ENCODE results near the gene ATG2A.

Gene ATG2A

GRCh38 chr11:64916775-64917662 is at the start of gene ATG2A:
TSS of gene ATG2A (minus strand) at chr11:64917209. CDS start at chr11:64917135, 74 bp downstream.
- DNase-seq: peak; percentile 94

DNA sequence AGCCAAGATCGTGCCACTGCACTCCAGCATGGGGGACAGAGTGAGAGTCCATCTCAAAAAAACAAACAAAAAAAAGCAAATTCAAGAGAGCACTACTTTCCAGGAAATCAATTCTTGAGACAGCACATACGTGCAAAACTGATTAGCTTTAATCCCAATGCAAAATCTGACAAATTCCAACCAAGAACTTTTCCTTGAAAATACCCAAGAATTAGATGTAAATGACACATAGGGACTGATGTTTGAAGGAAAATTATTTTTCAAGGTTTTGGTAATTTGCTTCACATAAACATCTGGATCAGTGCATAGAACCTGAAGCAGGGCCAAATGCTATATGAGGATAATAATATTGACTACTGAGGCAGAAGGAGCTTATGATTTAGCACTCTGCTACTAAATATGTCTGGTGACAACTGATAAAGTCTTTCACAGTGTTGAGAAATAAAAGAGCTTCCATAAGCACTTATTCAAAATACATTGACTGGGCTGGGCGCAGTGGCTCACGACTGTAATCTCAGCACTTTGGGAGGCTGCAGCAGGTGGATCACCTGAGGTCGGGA is 46.1 kb upstream of the ATG2A start:
- no peak for DNase-seq

GRCh38 chr11:64960719-64961118 is 43.7 kb upstream of the ATG2A start:
- DNase-seq: no peak

GRCh38 chr11:64959498-64959897 is 42.5 kb upstream of the ATG2A start:
- DNase-seq: no peak

DNA sequence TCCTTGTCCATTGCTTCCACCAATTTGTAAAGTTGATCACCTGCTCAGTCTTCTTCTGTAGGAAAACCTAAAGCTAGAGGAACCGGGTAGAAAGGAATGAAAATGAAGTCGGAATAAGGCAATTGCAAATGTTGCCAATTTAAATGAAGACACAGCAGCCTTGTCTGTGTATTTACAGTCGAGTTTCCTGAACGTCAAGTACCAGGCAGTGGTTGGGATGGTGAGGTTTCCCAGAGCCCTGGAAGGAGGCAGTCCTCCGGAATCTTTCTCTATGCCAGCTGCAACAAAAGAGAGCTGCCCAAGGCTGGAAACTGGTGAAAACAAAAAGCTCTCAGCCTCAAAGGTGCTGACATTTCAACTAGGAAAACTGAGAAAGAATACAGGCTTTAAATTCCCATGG is 37.2 kb upstream of the ATG2A start:
- DNase-seq: no peak

DNA sequence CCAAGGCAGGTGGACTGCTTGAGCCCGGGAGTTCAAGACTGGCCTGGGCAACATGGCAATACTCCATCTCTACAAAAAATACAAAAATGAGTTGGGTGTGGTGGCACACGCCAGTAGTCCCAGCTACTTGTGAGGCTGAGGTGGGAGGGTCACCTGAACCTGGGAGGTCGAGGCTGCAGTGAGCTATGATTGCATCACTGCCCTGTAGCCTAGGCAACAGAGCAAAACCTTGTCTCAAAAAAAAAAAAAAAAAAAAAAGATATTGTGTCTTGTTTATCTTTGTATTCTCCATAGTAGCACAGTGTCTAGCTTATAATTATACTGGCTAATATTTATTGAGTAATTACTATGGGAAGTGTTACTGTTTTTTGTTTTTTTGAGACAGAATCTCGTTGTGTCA is 34.5 kb upstream of the ATG2A start:
- DNase-seq: no peak

GRCh38 chr11:64947208-64947814 is 30.3 kb upstream of the ATG2A start:
- DNase-seq: no peak

DNA sequence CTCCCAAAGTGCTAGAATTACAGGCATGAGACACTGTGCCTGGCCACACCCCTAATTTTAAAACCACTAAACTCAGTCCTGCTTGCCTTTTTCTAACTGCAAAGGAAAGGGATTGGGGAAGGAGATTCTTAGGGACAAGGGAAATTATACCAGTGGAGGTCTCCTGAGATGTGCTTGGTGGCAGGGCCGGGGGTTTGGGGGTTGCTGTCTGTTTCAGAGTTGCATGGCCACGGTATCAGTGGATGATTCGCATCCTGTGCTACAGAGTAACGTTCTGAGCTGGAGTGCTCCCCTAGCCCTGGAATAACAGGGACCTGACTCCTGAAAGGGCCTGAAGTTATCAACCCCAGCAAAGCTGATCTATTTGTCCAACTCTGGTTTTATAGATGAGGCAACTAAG is 19.5 kb upstream of the ATG2A start:
- no peak for DNase-seq

- peak; percentile 34 for DNase-seq
These were observed 18.5 kb upstream of the ATG2A start, which contains the start of gene GPHA2 for GRCh38 chr11:64935359-64936081. TSS of gene GPHA2 (minus strand) at chr11:64935893. CDS start at chr11:64935460, 433 bp downstream.

DNA sequence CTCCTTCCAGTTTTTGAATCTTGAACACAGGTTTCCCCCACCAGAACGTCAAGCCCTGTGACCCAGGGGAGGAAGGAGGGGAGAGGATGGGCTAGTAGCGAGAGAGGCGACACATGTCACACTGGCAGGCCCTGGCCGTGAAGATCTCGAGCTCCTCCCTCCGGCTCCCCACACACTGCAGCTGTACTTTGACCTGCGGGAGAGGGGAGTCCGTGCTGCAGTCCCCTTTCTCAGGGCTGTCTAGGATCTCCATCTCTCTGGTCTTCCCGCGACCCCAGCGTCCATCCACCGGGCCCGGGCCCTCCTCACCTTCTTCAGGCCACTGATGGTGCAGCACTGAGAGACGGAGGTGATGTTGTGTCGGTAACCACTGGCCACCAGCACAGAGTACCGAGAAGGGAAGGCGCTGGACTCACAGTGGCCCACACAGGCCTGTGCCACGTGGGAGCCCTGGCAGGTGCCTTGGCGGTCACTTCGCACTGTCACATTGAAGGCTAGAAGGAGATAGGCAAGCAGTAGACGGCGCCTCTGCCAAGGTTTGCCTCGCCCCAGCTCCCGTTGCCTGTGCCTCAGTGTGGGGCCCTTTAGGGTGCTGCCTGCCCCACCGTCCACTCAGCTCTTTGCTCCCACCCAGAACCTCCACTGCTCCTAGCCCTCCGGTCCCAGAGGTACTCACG is 17.8 kb upstream of the ATG2A start:
- DNase-seq: no peak

DNA sequence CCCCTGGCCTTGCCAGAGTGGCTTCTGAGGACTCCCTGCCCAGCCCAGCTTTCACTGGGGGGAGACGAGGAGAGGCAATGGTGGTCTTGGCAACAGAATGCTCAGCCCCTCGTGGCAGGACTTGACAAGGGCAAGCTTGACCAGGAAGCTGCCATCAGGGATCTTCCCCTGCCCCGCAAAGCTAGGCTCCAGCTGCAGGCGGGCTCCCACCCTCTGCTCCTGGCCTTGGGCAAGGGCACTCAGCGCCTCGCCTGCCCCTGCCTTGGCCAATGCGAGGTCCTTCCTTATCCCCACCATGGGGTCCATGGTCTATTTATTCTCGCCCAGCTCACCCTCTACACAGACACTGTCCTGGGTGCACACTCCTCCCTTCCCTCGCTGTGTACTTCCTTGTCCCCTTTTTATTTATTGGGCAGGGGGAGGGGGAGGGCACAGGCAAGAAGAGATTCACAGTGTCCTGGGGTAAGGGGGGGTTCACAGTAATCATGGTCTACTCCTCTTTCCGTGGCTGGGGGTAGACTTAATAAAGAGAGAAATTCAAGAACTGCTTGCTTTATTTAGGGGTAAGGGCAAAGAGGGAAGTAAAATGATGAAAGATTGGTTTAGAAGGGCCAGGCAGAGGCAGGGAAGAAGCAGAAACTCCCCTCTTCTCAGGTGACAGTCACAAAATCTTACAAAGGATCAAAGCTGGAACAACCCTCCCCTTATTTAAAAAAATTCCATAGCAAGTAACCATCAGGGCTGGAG is 17.1 kb upstream of the ATG2A start:
- DNase-seq: no peak

DNA sequence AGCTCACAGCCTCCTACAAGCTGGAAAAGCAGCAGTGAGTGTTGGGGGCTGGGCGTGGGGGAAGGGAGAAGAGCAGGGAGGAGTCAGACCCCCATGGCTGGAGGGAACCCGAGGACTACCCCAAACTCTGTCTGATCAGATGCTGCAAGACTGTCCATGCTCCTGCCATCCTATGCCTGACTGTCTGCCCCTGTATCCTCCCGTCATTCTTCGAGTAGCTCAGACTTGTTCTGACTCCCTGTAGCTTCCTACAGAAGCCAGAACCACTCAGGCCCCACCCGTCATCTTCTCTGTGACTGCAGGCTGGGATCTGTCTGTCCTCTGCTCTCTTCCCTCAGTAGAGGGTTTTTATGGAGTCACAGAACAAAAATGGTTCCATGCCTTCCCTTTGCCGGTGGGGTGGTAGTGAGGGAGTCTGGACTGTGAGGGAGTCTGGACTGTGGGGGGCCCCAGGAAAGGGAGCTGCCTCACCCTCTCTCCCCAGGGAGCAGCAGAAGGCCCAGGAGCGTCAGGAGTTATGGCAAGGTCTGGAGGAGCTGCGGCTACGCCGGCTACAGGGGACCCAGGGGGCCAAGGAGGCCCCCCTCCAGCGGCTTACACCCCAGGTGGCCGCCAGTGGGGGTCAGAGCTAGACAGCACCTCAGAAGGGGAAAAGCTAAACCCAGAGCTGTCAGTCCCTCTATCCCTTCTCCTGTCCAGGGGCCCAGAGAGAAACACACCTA is 16.4 kb upstream of the ATG2A start:
- no peak for DNase-seq

- DNase-seq: no peak
These were observed 15.3 kb upstream of the ATG2A start for GRCh38 chr11:64932324-64932723.

DNA sequence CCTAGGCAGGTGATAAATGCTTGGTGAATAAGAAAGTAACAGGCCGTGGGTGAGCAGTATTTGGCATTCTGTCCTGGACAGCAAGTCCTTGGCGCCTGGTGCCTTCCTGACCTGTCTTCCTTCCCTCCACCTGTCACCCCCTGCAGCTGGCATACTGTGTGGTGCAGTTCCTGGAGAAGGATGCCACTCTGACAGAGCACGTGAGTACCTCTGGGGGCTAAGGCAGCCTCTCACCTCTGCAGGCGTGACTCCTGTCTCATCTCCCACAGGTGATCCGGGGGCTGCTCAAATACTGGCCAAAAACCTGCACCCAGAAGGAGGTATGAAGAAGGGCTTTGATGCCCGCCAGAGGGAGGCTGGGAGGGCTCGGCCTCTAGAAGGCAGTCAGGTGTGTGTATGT is 14.3 kb upstream of the ATG2A start:
- DNase-seq: no peak

DNA sequence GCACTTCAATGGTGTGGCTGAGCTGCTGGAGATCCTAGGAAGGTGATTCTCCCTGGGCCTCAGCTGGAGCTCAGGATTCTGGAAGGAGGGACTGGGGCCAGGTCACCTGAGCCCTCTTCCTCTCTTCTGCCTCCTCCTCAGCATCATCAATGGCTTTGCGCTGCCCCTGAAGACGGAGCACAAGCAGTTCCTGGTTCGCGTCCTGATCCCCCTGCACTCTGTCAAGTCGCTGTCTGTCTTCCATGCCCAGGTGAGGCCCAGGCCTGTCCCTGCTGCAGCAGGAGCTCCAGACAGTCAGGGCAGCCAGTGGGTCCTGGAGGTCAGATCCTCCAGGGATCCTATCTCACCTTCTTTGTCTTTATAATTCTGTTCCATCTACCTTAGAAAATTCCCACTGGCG is 13.3 kb upstream of the ATG2A start:
- DNase-seq: no peak

DNA sequence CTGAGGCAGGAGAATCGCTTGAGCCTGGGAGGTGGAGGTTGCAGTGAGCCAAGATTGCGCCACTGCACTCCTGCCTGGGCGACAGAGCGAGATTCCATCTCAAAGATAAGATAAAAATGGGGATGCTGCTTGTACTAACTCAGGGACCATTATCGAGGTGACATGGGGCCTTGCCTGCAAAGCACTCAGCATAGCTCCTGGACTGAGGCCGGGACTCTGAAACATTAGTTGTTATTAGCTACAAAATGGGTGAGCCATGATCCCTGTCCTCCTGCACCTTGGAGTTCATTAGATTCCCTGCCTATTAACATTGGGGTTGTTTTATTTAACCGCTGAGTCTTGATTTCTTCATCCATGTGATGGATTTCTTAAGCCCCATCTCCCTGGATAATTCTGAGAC is 12.6 kb upstream of the ATG2A start:
- no peak for DNase-seq

DNA sequence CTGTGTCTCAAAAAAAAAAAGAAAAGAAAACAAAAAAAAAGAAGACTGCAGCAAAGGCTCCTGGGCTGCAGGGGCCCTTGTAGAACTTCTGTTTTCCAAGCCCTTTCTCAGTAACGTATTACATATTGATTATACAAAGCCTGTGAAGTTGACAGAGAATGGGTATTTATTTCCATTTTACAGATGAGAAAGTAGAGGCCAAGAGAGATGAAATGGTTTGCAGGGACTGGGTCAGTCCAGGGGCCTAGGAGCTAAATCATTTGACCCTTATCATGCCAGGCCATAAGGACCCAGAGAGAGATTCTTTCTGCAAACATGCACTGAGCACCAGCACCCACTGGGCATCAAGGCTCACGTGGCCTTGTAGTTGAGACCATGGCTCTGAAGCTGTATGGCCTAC is 11.9 kb upstream of the ATG2A start:
- no peak for DNase-seq

- DNase-seq: no peak
These were observed 9.7 kb upstream of the ATG2A start for GRCh38 chr11:64926689-64927088.

DNA sequence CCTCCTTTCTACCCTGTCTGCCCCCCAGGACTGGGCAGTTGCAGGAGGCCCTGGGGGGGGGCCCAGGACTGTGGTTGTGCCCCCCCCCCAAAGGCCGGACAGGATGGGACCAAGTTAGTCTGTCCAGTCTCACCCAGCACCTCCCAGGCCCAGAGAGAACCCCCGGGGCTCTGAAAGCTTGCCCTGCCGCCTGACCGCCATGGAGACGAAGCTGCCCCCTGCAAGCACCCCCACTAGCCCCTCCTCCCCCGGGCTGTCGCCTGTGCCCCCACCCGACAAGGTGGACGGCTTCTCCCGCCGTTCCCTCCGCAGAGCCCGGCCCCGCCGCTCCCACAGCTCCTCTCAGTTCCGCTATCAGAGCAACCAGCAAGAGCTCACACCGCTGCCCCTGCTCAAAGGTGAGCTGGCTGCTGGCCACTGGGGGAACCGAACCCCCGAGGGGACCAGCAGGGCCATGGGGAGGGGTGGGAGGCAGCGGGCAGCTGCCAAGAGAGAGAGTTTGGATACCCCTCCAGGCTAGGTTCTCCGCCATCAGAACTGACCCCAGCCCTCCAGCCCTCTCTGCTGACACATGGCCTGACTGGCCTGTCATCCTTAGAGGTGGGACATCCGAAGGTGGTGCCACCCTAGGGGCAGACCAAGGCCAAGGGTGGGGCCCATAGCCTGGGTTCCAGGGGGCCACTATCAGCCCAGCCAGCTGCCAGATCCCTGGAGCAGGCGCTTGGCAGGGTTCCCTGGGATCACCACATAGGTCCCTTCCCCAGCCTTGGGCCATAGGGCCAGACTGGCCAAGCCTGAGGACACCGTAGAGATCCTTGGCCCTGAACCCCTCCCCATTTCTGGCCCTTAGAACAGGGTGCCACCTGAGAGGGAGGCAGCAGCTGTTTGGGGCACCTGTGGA is 8.8 kb upstream of the ATG2A start:
- no peak for DNase-seq

DNA sequence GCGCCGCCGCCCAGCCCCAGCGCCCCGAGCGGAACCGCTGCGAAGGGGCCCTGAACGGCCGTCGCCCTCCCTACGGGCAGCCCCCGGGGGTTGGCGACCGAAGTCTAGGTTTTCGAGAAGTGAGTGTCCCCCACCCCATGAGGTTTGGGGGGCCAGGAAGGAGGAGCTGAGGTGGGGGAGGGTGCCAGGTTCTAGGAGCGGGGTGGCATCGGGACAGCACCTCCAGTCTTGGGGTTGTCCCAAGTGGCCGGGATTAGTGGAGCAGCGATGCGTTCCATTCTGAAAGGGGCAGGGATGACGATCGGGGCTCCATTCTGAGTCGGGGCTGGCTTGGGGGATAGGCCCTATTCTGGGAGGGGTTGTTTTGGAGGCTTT is 7.9 kb upstream of the ATG2A start:
- DNase-seq: no peak
